Measurements from ENCODE around the gene LRRC75A. TPM values are rescaled to one million over a fixed set of nuclear protein-coding genes. Genes with fewer than 3 reads are reported as not detected.
A peak's percentile ranks its signal among the peaks of the same experiment; 100 is the strongest.
"Not testable (repeated sequence)": the region's sequence is repeated elsewhere in the genome, so short reads cannot be mapped to it uniquely, and the experiment has no call there.

LRRC75A gene
- total RNA-seq, 6 donors from 2014 or later, result 2.1 to 7.3 (median 5.2) TPM

GRCh38 chr17:16407911-16408588 is 83.9 kb downstream of the LRRC75A start:
- peaks cover 12 to 21% (median 19%) of the 10 kb centered on the region in 4 donors for H3K4me1 ChIP-seq
- DNase-seq, result peak in 1 of 2 donors; percentile 60
- H3K4me3 ChIP-seq, result peak overlapping the region in 2 of 4 donors; percentile 13 to 50
- TF ChIP-seq POLR2AphosphoS5 (IDR thresholded peaks at IDR 0.05) (no peak), EP300 (IDR thresholded peaks at IDR 0.05) (peak in 1 of 4 donors; percentile 13), POLR2A (IDR thresholded peaks at IDR 0.05) (no peak)
- TF ChIP-seq, protein P1, sequence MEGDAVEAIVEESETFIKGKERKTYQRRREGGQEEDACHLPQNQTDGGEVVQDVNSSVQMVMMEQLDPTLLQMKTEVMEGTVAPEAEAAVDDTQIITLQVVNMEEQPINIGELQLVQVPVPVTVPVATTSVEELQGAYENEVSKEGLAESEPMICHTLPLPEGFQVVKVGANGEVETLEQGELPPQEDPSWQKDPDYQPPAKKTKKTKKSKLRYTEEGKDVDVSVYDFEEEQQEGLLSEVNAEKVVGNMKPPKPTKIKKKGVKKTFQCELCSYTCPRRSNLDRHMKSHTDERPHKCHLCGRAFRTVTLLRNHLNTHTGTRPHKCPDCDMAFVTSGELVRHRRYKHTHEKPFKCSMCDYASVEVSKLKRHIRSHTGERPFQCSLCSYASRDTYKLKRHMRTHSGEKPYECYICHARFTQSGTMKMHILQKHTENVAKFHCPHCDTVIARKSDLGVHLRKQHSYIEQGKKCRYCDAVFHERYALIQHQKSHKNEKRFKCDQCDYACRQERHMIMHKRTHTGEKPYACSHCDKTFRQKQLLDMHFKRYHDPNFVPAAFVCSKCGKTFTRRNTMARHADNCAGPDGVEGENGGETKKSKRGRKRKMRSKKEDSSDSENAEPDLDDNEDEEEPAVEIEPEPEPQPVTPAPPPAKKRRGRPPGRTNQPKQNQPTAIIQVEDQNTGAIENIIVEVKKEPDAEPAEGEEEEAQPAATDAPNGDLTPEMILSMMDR (IDR thresholded peaks at IDR 0.05), result no peak
- H3K27me3 ChIP-seq, result peaks cover 0 to 3% (median 0%) of the 10 kb centered on the region in 4 donors
- no peaks in the 10 kb centered on the region for H3K9me3 ChIP-seq
- peak; percentile 61 to 63 for ATAC-seq (ENCODE audit: low FRiP score in 2 of 2)
- no peaks in the 10 kb centered on the region for H3K36me3 ChIP-seq
- WGBS, 2 donors, result 23 to 26% methylated on average over 9 to 13 of the region's 14 CpGs
- peak overlapping the region; percentile 63 to 90 (median 83) for H3K27ac ChIP-seq

DNA sequence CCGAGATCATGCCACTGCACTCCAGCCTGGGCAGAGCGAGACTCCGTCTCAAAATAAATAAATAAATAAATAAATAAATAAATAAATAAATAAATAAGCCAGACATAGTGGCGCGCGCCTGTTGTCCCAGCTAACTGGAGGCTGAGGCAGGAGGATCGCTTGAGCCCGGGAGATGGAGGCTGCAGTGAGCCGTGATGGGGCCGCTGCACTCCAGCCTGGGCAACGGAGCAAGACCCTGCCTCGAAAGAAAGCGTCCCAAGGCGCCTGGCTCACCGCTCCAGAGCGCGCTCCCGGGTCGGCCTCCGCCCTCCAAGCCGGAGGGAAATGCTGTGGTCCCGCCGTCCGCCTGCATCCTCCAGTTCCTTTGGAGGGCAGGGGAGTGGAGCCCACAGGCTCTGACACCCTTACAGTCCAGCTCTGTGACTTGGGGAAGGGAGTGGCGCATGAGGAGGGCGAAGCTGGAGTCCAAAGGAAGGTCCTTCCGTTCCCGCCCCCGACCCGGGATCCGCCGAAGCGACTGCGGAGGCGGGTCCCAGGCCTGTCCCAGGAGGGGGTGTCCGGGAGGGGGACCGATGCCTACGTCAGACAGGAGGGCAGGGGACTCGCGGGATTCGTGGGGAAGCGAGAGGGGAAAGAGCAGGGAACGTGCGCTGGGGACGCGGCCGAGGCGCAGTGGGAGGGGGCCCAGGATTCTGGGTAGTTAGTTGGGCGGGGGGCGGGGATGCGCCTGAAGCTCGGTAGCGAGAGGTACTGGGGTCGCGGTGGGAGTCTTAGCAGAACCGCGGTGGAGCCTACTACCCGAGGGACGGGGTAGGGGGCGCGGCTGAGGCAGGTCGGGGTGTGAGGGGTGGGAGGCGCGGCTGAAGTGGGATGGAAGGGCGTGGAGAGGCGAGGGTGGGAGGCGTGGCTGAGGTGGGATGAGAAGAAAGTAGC is 85.0 kb downstream of the LRRC75A start:
- DNase-seq (peak; percentile 45 to 83), ATAC-seq (ENCODE audit: low FRiP score in 2 of 2) (peak; percentile 52 to 74)
- 7 to 9% methylated on average over 44 to 66 of the region's 67 CpGs for WGBS, 2 donors

GRCh38 chr17:16403847-16404246 is 88.1 kb downstream of the LRRC75A start:
- WGBS, 2 donors, result 91 to 92% methylated on average over 9 of the region's 9 CpGs
- not testable (repeated sequence) for H3K27me3 ChIP-seq; H3K4me3 ChIP-seq; H3K36me3 ChIP-seq; DNase-seq; ATAC-seq (ENCODE audit: low FRiP score in 2 of 2); H3K9me3 ChIP-seq
- H3K27ac ChIP-seq, result peak overlapping the region in 1 of 4 donors; percentile 11
- H3K4me1 ChIP-seq, result peaks cover 12 to 21% (median 19%) of the 10 kb centered on the region in 4 donors

More for the DNA sequence above, 85.0 kb downstream of the LRRC75A start:
- Histone ChIP-seq H3K4me3 (peak overlapping the region; percentile 32 to 50 (median 44)), H3K27ac (peak overlapping the region; percentile 73 to 90 (median 83)), H3K27me3 (peaks cover 0 to 3% (median 0%) of the 10 kb centered on the region in 4 donors), H3K4me1 (peaks cover 12 to 21% (median 19%) of the 10 kb centered on the region in 4 donors), H3K36me3 (no peaks in the 10 kb centered on the region), H3K9me3 (no peaks in the 10 kb centered on the region)
- TF ChIP-seq POLR2AphosphoS5 (IDR thresholded peaks at IDR 0.05) (peak; percentile 25 to 55), EP300 (IDR thresholded peaks at IDR 0.05) (no peak), POLR2A (IDR thresholded peaks at IDR 0.05) (no peak)

DNA sequence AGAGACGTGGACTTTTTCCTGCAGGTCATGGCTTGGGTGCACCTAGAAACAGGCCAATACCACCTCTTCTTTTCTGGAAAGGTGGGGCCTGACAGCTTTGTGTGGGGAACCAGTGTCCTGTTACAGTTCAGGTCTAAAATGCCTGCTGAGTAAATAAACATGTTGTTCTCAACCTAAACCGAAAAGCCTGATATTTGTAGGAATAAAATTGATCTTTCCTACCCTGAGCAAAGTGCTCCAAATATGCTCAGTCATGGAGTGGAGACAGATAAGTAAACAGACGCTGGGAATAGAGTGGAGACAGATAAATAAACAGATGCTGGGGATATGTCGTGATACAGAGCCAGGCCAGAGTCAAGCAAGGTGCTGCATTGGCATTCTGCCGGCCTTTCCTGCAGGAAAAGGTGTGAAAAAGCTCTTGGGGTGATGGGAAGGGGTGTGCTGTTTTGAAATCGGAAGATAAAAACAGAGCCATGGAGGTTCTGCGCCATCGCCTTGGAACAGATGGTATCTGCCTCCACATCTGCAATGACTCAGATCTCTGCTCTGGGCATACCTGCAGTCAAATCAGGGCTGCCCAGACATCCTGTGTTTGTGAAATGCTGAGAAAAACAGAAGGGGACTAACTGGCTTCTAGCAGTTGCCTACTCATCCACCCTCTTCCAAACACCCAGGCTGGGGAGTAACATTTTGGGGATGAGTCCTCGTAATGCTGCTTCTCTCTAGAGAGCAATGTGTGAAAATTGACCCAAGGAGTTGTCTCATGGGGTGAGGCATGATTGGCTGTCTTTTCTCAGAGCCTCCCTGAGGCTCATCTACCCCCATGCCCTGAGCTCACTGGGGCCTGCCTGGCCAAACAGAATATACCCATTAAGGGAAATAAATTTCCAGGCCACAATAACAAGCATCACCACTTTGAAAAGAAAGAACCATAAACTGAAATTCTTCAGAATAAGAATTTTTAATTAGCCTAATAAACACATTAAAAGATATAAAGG is 93.4 kb downstream of the LRRC75A start:
- 44 to 53% methylated on average over 8 to 9 of the region's 9 CpGs for WGBS, 2 donors
- ATAC-seq (ENCODE audit: low FRiP score in 2 of 2), result no peak
- Histone ChIP-seq H3K9me3 (no peaks in the 10 kb centered on the region), H3K4me1 (peaks cover 0 to 6% (median 0%) of the 10 kb centered on the region in 4 donors), H3K27ac (peak overlapping the region in 1 of 4 donors; percentile 27), H3K36me3 (no peaks in the 10 kb centered on the region), H3K4me3 (no peak overlapping the region), H3K27me3 (no peaks in the 10 kb centered on the region)
- no peak for DNase-seq
- TF ChIP-seq POLR2A (IDR thresholded peaks at IDR 0.05) (no peak), EP300 (IDR thresholded peaks at IDR 0.05) (peak in 1 of 4 donors; percentile 30), POLR2AphosphoS5 (IDR thresholded peaks at IDR 0.05) (peak in 1 of 2 donors; percentile 59)
- TF ChIP-seq, protein P1 (IDR thresholded peaks at IDR 0.05), result no peak

- not testable (repeated sequence) for H3K9me3 ChIP-seq; H3K4me1 ChIP-seq; ATAC-seq (ENCODE audit: low FRiP score in 2 of 2); H3K4me3 ChIP-seq; H3K27me3 ChIP-seq; DNase-seq; H3K36me3 ChIP-seq
- 42 to 47% methylated on average over 2 of the region's 2 CpGs for WGBS, 2 donors
- peak overlapping the region in 1 of 4 donors; percentile 34 for H3K27ac ChIP-seq
Observed at GRCh38 chr17:16396693-16397092, 95.3 kb downstream of the LRRC75A start.

DNA sequence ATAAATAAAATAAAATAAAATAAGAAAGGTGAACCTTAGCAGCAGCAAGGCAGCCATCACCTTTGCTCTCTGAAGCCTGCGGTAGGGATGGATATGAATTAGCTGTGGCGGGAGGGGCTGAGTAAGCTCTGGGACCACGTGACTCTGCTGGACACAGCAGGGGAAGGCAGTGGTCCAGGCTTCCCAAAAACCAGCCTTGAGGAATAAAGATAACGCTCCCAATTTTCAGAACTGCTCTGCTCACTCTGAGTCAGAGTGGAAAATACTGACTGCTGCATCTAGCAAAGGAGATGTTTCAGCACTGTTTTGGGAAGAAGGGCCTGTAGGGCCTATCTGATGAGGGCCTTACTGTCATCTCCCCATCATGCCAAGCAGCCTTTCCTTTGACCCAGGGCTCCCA is 96.1 kb downstream of the LRRC75A start:
- peak overlapping the region in 1 of 4 donors; percentile 34 for H3K27ac ChIP-seq
- H3K4me3 ChIP-seq, DNase-seq, H3K27me3 ChIP-seq, H3K36me3 ChIP-seq, H3K4me1 ChIP-seq, H3K9me3 ChIP-seq: not testable (repeated sequence)
- ATAC-seq (ENCODE audit: low FRiP score in 2 of 2), result peak in 1 of 2 donors; percentile 83
- WGBS, 2 donors, result 78 to 85% methylated on average over 4 of the region's 4 CpGs

DNA sequence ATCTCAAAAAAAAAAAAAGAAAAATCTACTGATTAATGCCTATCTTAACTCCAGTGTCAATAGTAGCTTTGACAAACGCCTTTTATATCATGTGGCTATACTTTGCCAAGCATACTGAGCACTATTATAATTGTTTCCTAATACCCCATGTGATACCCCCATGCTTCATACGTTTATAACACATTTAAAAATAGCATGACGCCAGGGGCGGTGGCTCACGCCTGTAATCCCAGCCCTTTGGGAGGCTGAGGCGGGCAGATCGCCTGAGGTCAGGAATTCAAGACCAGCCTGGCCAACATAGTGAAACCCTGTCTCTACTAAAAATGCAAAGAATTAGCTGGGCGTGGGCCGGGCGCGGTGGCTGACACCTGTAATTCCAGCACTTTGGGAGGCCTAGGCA is 99.5 kb downstream of the LRRC75A start:
- 88 to 89% methylated on average over 7 to 11 of the region's 11 CpGs for WGBS, 2 donors
- not testable (repeated sequence) for ATAC-seq (ENCODE audit: low FRiP score in 2 of 2); H3K4me3 ChIP-seq; H3K27me3 ChIP-seq; H3K9me3 ChIP-seq; DNase-seq; H3K36me3 ChIP-seq; H3K27ac ChIP-seq; H3K4me1 ChIP-seq
